IPS-18c (cell line): ENCODE data around the gene OGFR.
A peak's percentile ranks its signal among the peaks of the same experiment; 100 is the strongest.

Source experiments
- H3K4me3 ChIP-seq: 2 replicates; pipeline ENCODE4 v1.7.0; 2013; ENCODE audit warnings: low read depth, mild to moderate bottlenecking, low read length, moderate library complexity; ENCODE audit not compliant: insufficient read depth
- H3K9me3 ChIP-seq: one replicate; pipeline ENCODE4 v1.6.1; 2013; ENCODE audit warnings: mild to moderate bottlenecking, low read length, moderate library complexity; ENCODE audit not compliant: control insufficient read depth, insufficient read depth

Gene OGFR

DNA sequence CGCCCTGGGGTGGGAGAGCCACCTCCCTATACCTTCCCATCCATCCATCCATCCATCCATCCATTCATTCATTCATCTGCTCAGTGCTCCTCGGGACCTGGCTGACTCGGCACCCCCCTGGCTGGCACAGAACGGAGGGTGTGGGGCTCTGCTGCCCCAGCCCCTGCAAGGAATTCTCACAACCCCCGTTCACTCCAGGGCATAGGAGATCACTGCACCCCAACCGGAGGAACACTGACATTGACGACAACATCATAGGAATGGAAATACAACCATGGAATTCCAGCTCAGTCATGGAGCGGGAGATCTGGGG lies 36.4 kb upstream of the OGFR start:
- H3K9me3 ChIP-seq: no peaks in the 10 kb centered on the region
- no peak overlapping the region for H3K4me3 ChIP-seq

DNA sequence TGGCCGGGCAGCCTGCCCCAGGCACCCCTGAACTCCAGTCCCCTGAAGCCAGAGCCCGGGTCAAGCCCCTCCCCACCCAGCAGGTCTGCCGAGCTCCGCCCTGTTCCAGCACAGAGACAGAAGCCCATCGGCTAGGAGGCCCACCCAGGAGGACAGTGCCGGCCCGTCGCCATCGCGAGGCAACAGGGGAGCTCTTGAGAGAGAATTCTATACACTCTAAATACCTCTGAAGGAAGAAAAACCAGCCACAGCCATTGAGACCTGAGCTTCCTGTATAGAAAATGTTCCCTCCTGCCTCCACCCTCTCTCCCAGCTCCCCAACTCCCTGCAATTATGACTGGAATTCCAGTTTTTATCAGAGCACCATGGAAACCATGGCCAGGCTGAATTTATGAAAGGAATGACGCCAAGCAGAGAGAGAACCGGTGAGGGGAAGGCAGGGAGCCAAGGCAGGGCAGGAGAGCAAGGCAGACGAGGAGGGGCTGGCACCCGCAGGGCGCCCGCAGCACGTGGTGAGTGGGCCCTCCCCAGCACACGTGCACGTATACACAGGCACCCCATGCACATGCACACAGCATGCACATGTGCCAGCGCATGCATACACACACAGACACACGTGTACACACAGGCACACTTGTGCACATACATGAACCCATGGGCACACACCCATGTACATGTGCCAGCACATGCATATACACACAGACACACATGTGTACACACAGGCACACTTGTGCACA lies 35.9 kb upstream of the OGFR start:
- H3K4me3 ChIP-seq: no peak overlapping the region
- no peaks in the 10 kb centered on the region for H3K9me3 ChIP-seq

DNA sequence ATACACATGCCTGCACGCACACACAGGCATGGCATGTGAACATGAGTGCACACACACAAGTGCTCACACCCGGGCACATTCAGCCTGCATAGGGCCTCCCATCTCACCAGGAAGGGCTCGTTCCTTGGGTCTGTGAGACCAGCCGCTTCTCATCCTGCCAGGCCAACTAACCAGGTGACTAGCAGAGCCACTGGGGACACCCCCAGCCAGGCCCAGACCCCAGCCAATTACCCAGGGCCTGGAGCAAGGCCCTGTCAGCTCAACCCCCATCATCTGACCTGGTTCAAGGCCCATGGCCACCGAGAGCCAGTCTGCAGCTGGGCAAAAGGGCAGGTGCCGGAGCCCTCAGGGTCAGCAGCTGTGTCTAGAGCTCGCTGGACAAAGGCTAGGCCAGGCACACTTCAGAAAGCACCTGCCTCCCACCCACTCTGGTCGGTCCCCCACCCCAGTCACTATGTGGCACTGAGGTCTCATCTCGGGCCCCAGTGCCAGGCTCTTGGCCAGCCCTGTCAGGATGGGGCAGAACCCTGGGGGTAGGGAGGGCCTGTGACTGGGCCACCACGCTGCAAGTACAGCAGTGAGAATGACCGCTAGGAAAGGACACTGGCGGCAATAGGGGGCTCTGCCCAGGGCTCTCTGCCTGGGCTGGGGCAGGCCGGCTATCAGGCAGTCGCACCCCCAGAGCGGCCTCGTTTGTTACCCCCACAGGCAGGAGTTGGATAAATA lies 35.1 kb upstream of the OGFR start:
- Histone ChIP-seq H3K9me3 (no peaks in the 10 kb centered on the region), H3K4me3 (no peak overlapping the region)

DNA sequence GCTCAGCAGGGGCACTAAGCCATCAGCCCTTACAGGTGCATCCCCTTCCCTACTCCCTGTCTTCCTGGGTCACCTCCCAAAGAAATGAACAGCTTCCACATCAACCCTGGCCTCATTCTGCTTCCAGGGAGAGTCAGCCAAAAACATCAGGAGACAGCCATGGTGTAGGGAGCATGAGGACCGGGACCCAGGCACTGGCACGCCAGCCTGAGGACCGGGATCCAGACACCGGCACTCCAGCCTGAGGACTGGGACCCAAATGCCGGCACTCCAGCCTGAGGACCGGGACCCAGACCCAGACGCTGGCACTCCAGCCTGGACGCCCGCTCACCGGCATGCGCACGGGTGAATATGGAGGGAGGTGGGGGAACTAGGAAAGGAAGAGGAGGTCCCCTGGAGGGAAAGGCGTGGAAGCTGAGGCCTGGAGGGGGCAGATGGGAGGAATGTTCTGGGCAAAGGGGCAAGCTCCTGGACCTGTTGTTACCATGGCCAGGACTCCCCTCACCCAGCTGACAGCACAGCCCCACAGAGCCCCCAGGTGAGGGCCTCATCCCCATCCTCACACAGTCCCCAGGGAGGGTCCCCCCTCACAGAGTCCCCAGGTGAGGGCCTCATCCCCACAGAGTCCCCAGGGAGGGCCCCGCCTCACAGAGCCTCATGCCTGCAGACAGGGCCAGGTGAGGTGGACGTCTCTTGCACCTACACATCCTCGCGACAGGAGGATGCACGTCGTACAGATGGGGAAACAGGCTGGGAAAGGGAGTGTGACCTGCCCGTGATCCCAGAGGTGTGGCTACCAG lies 34.3 kb upstream of the OGFR start:
- no peaks in the 10 kb centered on the region for H3K9me3 ChIP-seq
- no peak overlapping the region for H3K4me3 ChIP-seq

DNA sequence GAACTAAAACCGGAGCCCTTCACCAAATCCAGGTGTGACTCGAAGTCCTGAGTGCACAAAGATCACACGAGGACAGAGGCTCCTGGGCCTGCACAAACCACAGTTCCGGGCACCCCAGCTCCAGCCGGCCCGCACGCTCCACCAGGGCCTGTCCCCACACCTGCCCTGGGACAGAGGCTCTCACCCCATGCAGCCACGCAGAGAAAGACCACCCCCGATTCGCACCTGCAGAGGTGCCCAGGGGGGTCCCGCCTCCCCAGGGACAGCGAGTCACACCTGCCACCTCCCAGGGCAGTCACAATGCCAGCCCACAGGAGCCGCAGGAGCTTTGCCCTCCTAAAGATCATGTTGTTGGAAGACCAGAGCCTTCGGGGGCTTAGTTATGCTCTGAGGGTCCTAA lies 33.7 kb upstream of the OGFR start:
- Histone ChIP-seq H3K9me3 (no peaks in the 10 kb centered on the region), H3K4me3 (no peak overlapping the region)

DNA sequence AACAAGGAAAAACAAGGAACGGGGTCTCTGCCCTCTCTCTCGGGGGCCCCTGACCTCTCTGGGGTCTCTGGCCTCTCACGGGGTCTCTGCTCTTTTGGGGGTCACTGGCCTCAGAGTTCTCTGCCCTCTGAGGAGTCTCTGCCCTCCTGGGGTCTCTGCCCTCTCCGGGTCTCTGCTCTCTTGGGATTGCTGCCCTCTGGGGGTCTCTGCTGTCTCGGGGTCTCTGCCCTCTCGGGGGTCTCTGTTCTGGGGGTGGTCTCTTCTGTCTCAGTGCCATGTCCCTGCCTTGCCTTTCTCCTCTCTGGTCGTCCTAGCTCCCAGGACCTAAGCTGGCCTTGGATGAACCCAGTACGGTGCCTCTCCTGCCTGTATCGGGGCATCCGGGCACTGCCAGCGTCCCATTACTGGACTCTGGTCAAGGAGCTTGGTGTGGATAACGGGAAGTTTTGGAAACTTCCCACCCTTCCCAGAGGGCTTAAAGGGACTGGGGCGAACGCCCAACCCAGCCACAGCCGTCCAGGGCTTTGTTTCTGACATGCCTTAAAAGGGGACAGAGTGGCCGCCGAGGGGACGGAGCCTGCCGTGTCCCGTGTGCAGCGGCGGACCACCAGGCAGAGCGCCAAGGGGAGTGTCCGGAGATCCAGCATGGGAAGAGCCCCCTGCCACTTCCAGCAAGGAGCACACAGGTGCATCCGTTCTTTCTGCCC lies 33.1 kb upstream of the OGFR start:
- Histone ChIP-seq H3K4me3 (no peak overlapping the region), H3K9me3 (no peaks in the 10 kb centered on the region)

DNA sequence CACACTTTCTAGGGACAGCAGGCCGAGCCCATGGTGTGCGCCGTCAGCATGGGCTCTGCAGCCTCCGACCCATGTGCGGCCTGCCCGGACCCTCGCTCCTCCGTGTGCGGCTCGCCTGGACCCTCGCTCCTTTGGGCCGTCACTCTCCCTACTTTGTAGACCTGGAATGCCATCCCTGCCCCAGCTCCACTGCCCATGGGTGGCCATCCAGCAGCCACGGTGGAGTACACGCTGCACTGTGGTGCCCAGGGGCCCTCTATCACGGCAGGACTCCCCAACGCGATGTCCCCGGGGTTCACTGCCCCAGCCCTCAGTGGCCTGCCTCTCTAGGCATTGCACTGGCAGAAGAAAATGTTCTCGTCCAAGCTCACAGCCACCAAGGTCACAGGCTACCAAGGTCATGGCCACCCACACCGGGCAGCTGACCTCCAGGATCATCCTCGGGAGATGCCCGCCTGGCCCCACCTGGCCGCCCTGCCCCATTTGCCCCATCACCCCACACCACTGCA lies 32.5 kb upstream of the OGFR start:
- Histone ChIP-seq H3K4me3 (no peak overlapping the region), H3K9me3 (no peaks in the 10 kb centered on the region)

DNA sequence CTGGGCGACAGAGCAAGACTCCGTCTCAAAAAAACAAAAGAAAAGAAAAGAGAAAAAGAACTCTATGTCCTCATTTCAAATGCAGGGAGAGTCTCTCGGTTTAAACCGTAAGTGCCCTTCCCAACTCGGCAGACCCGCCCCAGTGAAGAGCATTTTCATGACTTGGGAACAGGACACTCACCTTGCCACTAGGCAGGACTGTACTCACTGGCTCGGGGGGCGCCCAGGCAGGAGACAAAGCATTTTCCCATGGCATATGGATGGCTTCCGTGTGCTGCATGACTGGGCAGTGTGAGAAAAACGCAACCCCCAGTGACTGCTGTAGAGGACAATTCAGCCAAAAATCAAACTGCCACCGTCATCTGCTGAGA lies 32.0 kb upstream of the OGFR start:
- H3K4me3 ChIP-seq: no peak overlapping the region
- H3K9me3 ChIP-seq: no peaks in the 10 kb centered on the region

DNA sequence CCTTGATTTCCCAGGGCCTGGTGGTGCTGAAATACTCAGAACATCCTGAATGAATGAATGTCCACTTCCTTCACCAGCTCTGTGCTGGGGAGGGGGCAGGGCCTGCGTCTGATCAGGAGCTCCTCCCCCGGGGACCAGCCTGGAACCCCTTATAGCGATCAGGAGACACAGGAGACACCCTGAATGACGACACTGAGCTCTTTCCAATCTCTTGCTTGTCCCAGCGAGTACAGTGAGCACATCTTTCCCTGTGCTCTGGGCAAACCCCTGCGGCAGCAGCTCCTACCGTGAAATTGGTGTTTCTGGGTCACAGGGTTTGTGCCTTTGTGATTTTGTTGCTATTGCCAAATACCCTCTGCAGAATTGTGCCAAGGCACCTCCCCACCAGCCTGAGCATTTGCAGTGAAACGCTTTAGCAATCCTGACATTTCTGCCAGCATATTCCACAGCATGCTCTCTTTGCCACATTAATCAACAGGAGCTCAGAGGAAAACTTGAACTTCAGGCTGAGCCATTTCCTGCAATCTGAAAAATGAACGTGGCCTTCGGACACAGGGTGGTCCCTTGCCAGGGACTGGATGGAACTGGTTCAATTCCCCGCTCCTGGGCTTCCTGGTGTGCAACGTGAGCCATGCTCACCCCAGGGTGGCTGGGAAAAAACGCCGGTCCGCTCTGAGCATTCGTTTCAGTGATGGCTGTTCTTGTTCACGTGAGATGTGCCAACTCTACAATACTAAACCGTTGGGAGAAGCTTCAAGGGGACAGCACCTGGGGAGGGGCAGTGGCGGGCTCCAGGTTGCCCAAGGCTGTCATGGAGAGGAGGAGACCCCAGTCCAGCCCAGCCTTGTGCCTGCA lies 31.4 kb upstream of the OGFR start:
- H3K4me3 ChIP-seq: no peak overlapping the region

DNA sequence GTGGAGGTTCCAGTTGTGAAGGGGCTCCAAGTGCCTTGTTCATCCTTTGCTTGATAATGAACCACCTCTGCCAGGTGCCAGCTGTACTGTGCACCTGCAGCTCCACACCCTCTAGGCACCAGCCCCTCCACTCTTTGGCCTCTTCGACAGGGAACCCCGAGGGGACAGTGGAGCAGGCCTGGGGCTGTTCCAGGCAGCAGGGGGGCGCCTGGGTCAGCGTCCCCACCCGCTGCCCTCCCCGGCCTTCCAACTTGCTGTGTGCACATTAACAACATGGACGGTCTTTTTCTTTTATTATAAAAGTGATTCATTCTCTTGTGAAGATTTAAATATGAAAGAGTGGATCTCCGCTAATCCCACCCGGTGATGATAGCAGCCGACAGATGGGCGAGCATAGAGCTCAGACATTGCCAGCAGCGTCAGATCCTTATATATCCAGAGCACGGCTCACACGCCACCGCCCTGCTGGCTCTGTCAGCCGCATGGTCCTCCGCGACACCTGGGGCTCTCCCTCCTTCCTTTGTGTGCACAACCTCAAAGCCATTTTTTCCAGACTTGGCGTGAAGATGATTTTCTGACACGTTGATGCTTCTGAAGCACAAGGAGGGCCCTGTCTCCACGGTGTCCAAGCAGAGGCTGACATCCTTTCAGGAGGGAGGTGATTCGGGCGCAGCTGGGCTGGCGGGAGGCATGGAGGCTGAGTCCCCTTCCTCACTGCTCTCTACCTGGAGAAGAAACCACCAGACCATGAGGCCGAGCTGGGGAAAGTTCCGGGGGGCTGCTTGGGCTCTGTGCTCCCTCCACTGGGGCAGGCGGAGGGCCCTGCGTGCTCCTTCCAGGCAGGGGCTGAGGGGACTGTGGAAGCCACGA lies 30.6 kb upstream of the OGFR start:
- Histone ChIP-seq H3K9me3 (no peaks in the 10 kb centered on the region), H3K4me3 (no peak overlapping the region)

More for the DNA sequence above, 31.4 kb upstream of the OGFR start:
- no peaks in the 10 kb centered on the region for H3K9me3 ChIP-seq

DNA sequence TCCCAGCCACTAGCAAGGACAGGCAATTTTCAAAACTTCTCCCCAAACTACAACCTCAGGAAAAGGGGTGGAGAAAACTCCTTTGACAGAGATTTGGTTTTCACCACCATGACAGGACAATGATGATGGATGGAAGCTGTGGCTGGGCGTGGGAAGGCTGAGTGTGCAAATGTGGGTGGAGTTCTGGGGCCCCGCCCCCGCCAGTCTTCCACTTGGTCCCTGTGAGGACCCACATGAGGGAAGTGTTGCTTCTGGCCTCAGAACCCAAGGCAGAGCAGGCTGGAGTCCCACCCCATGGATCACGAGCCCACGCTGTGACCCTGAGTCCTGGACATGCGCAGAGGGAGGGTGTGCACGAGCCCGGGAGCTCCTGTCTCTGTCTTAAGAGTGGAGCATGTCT lies 29.9 kb upstream of the OGFR start:
- Histone ChIP-seq H3K9me3 (no peaks in the 10 kb centered on the region), H3K4me3 (no peak overlapping the region)

DNA sequence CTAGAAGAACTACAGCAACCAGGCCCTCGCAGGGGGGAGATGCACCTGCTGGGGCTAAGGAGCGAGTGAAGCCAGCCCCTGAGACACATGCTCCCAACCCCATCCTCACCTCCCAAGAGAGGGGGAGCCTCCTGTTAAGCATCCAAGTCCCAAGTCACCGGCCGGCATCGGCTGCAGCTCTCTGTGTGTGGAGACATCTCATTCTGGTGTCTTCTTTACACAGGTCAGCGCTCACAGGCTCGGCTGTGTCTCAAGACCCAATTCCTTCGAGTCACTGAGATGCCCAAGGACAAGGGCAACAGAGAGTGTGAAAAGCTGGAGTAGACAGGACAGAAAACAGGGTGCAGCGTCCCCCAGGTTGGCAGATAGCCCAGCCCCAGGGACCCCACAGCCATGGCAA lies 29.4 kb upstream of the OGFR start:
- H3K4me3 ChIP-seq: no peak overlapping the region
- no peaks in the 10 kb centered on the region for H3K9me3 ChIP-seq

DNA sequence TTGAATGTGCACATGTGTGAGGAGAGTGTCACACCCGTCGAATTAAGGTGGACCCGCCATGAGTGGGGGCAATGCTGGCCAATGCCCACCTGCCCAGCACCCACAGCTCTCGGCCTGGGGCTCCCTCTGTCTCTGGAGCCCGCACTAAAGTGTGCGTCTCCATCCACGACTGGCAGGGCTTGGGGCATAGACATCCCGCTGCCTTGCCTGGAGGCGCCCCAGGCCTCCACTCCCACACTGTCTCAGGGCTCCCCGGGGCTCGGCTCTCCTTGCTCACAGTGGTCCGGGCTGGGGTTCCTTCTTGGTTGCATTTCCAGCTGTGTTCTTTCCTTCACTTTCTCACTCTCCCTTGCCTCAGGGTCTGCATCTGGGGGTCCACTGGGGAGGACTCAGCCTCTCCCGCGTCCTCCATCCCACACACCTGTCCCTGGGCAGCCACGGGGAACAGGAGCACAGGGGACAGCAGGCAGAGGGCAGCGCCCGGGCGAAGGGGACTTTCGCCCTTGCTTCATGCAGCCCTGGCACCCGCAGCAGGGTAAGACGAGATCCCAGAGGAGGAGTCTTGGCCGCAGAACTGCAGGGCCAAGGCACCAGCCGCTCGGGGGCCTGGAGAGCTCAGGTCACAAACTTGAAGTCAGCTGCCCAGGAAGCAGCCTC lies 28.5 kb upstream of the OGFR start:
- Histone ChIP-seq H3K4me3 (0 out of 2 replicates have a peak overlapping the region, but pooled peaks have one; percentile 21), H3K9me3 (no peaks in the 10 kb centered on the region)

DNA sequence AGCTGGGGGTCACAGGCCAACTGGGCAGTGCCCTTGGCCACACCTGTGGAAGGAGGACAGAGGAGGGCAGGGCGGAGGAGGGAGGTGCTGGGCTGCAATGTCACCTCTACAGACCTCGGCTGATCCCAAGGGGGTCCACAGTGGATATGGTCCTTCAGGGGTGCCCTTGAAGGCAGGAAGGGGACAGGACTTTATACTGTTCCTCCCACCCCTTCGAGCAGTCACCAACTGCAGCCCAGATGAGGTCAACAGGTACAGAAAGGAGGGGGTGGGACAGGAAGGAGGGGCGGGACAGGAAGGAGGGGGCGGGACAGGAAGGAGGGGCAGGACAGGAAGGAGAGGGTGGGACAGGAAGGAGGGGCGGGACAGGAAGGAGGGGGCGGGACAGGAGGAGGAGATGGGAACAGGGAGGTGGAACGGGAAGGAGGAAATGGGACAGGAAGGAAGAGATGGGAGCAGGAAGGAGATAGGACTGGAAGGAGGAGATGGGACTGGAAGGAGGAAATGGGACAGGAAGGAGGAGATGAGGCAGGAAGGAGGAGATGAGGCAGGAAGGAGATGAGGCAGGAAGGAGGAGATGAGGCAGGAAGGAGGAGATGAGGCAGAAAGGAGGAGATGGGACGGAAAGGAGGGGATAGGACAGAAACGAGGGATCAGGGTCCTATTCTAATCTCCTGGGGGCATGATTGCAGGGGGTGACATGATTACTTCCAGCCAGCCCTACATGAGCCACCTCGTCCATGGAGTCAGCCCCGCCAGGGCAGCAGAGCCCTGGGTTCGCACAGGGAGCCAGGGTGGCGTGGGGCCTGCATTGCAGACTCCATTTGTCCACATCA lies 27.7 kb upstream of the OGFR start:
- H3K4me3 ChIP-seq: peak overlapping the region; percentile 21; the same call in 1 of the 2 replicates
- H3K9me3 ChIP-seq: no peaks in the 10 kb centered on the region

DNA sequence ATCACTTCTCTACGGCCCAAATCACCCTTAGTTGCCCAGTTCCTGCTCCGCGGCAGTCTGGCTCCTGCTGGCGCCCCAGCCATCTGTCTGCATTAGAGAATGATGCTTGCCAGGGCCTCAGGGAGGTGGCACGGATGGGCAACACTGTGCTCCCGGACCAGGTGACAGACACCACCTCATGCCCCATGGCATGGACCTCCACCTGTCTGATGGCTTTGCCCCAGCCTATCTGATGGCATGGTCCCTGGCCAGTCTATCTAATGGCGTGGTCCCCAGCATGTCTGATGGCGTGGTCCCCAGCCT lies 27.2 kb upstream of the OGFR start:
- H3K9me3 ChIP-seq: no peaks in the 10 kb centered on the region
- H3K4me3 ChIP-seq: no peak overlapping the region
